Uterus (tissue), 2 donors: ENCODE measurements around the gene BAIAP2.

Experiments
- CTCF ChIP-seq, 4 experiments: fragments of 200-600 bp in 2 of 4; fragments of 450-650 bp in 2 of 4; sonication (generic) in 2 of 4; IDR thresholded peaks; one replicate each; pipeline ENCODE4 v1.5.1; 2016 to 2019; ENCODE audit warnings: antibody characterized with exemption in 4 of 4, mild to moderate bottlenecking in 2 of 4, moderate library complexity in 1 of 4
- POLR2A ChIP-seq, 2 donors: fragments of 450-650 bp; IDR thresholded peaks; one replicate each; pipeline ENCODE4 v1.6.1; 2016; ENCODE audit warnings: antibody characterized with exemption in 2 of 2, mild to moderate bottlenecking in 1 of 2, moderate library complexity in 1 of 2

GRCh38 chr17:81042606-81043005, 7.7 kb downstream of the BAIAP2 start:
- no peak for TF ChIP-seq CTCF (IDR thresholded peaks at IDR 0.05)
- no peak for TF ChIP-seq POLR2A (IDR thresholded peaks at IDR 0.05)
